Nephron (organoid): ENCODE results near the gene HDAC4.

Experiments used
- H3K27ac Mint-ChIP-seq, 3 experiments: 2 replicates each; pipeline ENCODE4 v1.8.0; 2020; ENCODE audit warnings: mixed read lengths in 3 of 3, mild to moderate bottlenecking in 2 of 3, moderate library complexity in 1 of 3
- H3K27me3 Mint-ChIP-seq: 2 replicates; pipeline ENCODE4 v1.8.0; 2021; ENCODE audit warnings: low read depth, mild to moderate bottlenecking, moderate library complexity, mixed read lengths
- H3K36me3 Mint-ChIP-seq: 2 replicates; pipeline ENCODE4 v1.8.0; 2020; ENCODE audit warnings: low read depth, mixed read lengths
- H3K4me1 Mint-ChIP-seq: 2 replicates; pipeline ENCODE4 v1.8.0; 2020; ENCODE audit warnings: mixed read lengths
- H3K4me3 Mint-ChIP-seq, 3 experiments: 2 replicates each; pipeline ENCODE4 v1.8.0; 2020; ENCODE audit warnings: mild to moderate bottlenecking in 3 of 3, mixed read lengths in 3 of 3, moderate library complexity in 2 of 3
- H3K9me3 Mint-ChIP-seq: 2 replicates; pipeline ENCODE4 v1.8.0; 2020; ENCODE audit warnings: mixed read lengths
- TF ChIP-seq, protein P1 (sequence below), 3 experiments: fragments of 200-600 bp; sonication (generic); IDR thresholded peaks; one replicate each; pipeline ENCODE4 v1.5.0; 2021; ENCODE audit warnings: antibody characterized with exemption in 3 of 3; ENCODE audit not compliant: unreplicated experiment in 3 of 3

HDAC4 gene

DNA sequence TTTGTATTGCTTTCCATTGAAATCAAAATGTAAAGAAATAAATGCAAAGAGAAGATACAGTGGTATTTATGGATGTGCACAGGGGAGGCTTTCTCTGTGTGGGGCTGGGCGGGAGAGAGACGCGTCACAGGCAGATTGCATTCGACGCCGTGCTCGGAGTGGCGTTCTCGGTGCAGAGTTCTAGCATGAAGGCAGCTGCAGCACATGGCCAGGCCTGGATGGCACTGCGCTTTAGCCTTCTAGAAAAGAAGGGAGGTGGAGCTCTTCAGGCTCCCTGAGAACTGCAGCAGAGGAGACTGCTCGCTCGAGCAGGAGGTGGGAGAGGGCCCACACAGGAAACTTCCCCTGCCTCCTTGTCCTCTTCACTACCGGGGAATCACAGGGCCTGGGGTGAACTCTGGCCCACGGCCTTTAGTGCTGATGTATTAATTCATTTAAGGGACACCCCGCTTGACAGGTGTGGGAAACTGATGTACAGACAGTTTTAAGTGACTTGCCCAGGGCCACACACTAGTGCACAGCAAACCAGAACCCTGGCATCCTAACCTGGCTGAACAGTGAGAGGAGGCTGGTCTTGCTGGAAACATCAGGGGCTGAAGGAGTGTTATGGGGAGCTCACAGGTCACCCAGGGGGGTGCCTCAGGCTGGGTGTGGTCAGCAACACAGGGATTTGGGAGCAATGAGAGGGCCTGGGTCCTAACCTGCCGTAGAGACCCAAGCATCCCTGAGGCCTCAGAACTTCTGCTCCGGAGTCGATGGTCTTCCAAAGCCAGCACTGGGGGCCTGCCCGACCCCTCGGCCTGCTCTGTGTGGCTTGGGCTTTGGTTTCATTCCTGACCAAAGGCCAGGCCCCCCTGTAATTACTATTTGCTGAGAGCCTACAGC lies 199.9 kb downstream of the HDAC4 start:
- TF ChIP-seq, protein P1, sequence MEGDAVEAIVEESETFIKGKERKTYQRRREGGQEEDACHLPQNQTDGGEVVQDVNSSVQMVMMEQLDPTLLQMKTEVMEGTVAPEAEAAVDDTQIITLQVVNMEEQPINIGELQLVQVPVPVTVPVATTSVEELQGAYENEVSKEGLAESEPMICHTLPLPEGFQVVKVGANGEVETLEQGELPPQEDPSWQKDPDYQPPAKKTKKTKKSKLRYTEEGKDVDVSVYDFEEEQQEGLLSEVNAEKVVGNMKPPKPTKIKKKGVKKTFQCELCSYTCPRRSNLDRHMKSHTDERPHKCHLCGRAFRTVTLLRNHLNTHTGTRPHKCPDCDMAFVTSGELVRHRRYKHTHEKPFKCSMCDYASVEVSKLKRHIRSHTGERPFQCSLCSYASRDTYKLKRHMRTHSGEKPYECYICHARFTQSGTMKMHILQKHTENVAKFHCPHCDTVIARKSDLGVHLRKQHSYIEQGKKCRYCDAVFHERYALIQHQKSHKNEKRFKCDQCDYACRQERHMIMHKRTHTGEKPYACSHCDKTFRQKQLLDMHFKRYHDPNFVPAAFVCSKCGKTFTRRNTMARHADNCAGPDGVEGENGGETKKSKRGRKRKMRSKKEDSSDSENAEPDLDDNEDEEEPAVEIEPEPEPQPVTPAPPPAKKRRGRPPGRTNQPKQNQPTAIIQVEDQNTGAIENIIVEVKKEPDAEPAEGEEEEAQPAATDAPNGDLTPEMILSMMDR (IDR thresholded peaks at IDR 0.05; ENCODE audit: unreplicated experiment in 3 of 3): no peak
- peak overlapping the region; percentile 9 to 41 (median 9) for H3K27ac Mint-ChIP-seq
- H3K36me3 Mint-ChIP-seq: peaks cover 17% of the 10 kb centered on the region
- no peaks in the 10 kb centered on the region for H3K9me3 Mint-ChIP-seq
- H3K4me1 Mint-ChIP-seq: peaks cover 38% of the 10 kb centered on the region
- H3K4me3 Mint-ChIP-seq: no peak overlapping the region
- H3K27me3 Mint-ChIP-seq: no peaks in the 10 kb centered on the region

DNA sequence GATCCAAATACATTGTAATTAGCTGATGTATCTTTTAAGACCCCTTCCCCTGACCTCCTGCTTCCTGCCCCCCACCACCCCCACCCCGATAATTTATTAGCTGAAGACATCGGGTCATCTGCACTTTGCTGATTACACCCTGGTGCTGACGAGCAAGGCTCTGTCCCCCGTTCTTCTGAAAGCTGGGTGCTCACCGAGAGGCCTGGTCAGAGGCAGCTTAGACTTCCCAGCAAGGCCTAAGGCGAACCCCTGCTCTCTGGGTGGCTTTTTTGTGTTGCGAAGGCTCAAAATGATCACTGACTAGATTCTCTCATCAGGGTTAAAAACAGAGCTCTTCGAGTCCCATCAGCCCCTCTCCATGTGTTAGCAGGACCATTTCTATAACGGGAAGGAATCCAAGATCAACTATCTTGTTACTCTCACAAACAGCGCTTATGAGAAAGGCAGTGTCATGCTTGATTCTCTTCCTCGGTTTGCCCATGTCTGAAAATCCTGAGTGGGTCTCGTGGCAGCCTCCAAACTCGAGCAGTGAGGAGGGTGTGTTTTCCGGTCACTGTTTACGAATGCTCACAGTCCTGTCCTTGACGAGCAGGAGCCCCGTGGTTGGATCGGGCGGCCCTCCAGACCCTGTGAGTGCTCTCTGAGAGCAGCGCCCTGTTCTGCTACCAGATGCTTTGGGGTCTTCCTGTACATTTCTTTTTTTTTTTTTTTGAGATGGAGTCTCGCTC lies 201.6 kb downstream of the HDAC4 start:
- H3K4me1 Mint-ChIP-seq: peaks cover 53% of the 10 kb centered on the region
- H3K27me3 Mint-ChIP-seq: no peaks in the 10 kb centered on the region
- no peak overlapping the region for H3K4me3 Mint-ChIP-seq

DNA sequence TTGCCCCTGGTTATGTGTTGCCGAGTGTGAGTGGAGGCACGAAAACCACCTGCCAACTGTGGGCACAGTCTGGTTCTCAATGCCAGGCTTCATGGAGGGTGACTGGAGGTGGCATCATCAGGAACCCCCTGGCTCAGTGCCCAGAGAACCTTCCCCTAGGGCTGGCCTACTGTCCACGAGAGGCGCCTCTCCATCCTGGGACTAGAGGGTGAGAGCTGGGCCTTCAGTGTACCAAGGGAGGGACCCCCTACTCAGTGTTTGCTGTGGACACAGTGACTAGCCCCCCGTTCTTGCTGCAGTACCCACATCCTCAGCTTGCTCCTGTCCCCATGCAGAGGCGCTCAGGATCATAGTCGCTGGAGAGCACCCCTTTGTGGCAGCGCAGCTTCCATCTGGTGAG lies 202.6 kb downstream of the HDAC4 start:
- peaks cover 60% of the 10 kb centered on the region for H3K4me1 Mint-ChIP-seq
- H3K36me3 Mint-ChIP-seq: peaks cover 19% of the 10 kb centered on the region
- peak overlapping the region in 1 of 3 experiments; percentile 69 for H3K27ac Mint-ChIP-seq
- TF ChIP-seq, protein P1 (IDR thresholded peaks at IDR 0.05; ENCODE audit: unreplicated experiment in 3 of 3): no peak
- H3K27me3 Mint-ChIP-seq: no peaks in the 10 kb centered on the region
- H3K4me3 Mint-ChIP-seq: no peak overlapping the region
- no peaks in the 10 kb centered on the region for H3K9me3 Mint-ChIP-seq

More for the DNA sequence above, 201.6 kb downstream of the HDAC4 start:
- Mint-ChIP-seq H3K27ac (peak overlapping the region; percentile 11 to 69 (median 32)), H3K9me3 (no peaks in the 10 kb centered on the region), H3K36me3 (peaks cover 19% of the 10 kb centered on the region)
- TF ChIP-seq, protein P1 (IDR thresholded peaks at IDR 0.05; ENCODE audit: unreplicated experiment in 3 of 3): no peak

DNA sequence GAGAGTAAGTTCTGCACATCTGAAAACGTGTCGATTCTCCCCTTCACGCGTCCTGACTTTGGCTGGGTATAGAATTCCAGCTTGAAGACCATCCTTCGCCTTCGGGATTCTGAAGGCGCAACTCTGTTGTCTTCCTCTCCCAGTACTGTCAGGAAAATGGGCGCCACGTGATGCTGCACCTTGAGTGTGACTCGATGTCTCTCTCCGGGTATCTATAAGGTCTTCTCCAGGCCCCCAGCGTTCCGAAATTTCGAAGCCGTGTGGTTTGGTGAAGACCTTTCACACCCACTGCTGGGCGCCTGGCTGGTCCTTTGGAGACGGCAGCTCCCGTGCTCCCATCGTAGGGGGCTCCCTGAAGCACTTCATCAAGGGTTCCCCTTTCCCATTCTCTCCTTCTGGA lies 203.7 kb downstream of the HDAC4 start:
- Mint-ChIP-seq H3K27ac (no peak overlapping the region), H3K4me3 (no peak overlapping the region), H3K9me3 (no peaks in the 10 kb centered on the region), H3K27me3 (no peaks in the 10 kb centered on the region), H3K4me1 (peaks cover 57% of the 10 kb centered on the region), H3K36me3 (peaks cover 19% of the 10 kb centered on the region)
- TF ChIP-seq, protein P1 (IDR thresholded peaks at IDR 0.05; ENCODE audit: unreplicated experiment in 3 of 3): no peak

DNA sequence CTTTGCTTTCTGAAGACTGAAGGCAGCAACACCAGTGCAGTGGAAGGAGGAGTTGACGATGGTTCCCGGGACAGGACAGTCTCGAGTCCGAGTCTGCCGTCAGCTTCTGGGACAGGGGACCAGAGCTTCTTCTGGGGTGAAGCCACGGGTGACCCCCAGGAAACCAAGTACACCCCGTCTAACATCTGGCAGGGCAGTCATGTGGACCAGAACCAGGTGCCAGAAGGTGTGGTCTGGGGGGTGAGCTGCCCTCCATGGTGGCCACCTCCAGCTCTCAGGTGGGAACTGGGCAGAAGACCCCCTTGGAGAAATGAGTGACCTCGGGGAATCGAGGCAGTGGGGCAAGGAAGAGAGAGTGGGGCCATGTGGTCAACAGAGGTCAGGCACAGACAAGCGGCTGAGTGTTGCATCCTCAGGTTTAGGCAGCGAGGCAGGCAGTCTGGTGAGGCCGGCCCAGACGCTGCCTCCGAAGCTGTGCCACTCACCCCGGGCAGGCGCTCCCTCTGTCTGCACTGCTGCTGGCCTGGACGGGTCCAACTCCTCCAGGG lies 204.3 kb downstream of the HDAC4 start:
- Mint-ChIP-seq H3K4me1 (peaks cover 51% of the 10 kb centered on the region), H3K9me3 (no peaks in the 10 kb centered on the region), H3K27me3 (no peaks in the 10 kb centered on the region), H3K4me3 (no peak overlapping the region), H3K36me3 (peaks cover 19% of the 10 kb centered on the region), H3K27ac (peak overlapping the region in 1 of 3 experiments; percentile 3)
- TF ChIP-seq, protein P1 (IDR thresholded peaks at IDR 0.05; ENCODE audit: unreplicated experiment in 3 of 3): no peak
